ENCODE results near the gene CREB1.

The CREB1 gene

DNA sequence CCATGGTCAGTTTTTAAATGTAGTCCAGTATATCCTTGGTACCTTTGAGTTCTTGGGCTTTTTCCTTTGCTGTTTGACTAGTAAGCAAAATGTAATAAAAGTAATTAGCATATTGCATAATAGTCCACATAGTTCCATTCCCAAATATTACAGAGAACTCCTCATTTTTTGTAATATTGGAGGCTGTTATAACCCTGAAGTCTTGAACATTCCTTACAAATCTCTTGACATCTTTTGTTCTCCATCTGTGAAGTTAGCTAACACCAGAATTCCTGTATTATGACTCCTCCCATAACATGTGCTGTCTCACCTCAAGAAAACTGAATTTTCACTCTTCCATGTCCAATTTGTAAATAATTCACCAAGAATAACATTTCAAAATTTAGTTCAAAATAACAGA lies 17.1 kb downstream of the CREB1 start:
- DNase-seq, result no peak

DNA sequence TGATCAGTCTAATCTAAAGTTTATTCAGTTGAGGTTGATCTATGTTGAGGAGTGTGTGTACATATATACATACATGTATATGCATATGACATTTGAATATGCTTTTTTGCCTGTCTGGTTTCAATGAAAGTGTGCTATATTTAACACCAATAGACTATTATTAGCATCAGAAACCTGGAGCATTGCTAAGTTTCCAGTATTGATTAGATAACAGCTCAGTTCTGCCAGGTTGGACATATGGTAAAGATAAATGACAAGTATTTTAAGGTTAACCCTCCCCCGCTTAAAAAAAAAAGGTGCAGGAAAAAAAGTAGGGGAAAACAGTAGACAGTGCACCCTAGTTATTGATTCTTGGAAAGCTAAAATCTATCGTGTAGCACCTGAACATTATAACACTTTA lies 19.4 kb downstream of the CREB1 start:
- no peak for DNase-seq

DNA sequence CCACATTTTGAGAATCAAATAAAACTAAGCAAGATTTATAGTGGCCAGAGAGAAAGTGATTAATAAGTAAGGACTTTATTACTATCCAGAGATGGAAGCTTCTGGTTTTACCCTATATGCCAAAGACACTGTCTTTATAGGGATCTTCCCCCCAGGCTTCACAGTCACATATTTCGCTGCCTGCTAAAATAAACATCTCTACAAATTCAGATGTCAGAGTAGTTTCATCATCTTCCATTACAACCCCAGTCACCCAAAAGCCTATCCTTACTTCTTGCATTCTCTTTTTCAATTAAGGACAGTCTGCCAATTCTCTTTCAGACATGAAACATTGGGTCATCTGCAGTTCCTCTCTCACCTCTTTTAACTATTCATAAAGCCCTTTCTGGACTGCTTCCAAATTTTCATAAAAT lies 28.3 kb downstream of the CREB1 start:
- DNase-seq, result no peak

DNA sequence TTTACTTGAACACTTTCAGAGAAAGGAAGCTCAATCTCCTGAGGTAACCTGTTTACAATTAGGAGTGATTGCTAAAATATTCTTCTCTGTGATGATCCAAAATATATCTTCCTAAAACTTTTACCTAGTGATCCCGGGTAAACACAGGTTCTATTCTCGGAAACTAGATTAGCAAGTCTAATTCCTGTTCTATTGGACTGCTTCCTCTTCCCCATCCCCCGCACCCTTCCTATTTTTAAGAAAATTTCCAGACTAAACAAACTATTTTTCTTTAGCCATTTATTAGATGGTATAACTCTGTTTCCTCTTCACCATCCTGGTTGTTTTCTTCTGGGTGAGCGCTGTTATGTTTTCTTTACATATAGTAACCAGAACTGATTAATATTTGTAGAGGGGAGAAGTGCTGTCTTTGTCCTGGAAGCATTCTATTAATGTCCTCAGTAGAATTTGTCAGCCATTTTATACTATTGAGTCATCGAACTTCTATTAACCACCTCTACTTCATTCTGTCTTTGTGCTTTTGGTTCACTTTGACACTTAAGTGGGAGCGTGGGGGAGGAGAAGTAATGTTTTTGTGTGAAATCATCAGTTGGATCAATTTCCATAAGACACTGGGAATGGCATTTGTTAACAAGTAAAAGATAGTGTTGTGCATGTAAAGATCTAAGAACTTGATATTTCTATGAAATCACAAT lies 31.8 kb downstream of the CREB1 start:
- DNase-seq, result no peak

DNA sequence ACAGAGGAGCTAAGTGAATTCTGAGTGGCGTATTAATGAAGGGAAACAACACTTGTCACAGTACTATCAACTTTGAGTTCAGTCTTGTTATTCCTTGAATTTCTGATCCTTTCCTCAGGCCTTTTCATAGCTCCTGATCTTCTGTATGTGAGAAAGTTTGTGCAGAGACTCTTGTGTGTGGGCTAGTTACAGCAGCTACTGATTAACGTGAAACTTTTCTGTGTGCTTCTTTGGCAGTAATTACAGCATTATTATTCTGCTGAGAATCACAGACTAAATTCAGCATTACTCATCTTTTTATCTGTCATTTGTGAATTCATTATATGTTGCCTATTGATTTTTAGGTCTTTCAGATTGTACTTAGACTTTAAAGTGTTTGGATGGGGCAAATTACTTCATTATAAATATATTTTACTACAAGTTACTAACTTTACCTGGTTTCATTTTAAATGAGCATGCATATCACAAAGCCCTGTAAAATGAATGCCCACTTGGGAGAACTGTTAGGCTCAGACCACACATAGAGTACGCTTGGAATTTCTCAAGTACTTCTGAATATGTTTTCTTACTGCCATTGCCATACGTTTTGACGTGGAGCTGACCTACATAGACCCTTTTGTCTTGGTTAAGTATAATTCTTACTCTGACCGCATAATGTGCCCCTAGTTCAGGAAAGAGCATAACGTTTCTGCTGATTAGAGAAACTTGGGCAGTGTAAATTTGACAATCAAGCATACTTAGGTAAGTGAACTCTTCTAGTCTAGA lies 36.2 kb downstream of the CREB1 start:
- DNase-seq, result no peak

DNA sequence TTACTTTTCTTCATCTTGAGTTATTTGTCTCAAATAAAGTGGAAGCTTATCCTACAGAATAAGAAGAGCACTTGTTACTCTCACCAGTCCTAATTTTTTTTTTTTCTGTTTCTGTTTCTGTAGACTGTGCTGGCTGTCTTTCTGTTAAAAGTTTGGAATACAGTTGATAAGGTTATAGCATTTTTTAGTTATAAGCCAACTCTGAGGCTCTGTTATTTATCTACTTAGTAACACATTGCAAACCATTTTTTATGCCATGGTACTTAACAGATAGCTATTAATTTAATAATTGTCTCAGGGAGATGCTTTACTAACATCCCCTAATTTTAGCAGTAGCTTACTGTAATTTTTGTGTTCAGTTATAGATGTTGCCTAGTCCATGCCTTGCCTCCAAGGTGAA lies 37.9 kb downstream of the CREB1 start:
- no peak for DNase-seq

DNA sequence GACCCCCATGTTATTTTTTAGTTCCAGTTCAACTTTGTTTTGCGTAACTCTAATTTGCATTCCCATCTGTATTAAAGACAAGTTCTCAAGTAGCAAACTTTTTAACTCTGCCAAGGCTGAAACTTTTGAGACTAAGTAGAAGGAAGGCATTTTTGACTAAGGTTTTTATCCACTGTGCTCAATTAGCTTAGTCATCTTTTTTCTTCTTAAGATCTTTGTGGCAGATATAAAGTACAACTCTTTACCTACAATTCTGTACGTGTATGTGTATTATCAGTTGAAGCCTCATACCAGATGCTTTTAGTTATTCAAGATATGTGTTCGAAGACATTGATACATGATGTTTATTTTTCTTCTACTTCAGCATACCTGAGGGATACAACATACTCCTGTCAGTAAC lies 41.6 kb downstream of the CREB1 start:
- no peak for DNase-seq

DNA sequence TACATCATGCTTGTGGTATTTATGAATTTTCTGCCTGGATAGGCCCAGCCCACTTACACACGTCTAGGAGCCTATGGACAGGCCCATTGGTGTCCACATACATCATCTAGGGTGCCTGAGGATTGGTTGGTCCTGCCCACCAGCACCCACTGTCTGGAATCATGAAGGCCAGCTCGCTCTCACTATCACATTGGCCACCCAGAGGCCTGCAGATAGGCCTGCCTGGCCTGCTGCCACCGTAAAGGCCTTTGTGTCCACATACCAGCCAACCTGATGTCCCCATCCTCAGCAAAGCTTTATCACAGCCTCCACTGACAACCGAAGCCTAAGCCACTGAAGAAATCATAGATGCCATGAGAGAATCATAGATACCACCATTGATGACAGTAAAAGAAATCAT lies 55.2 kb downstream of the CREB1 start:
- no peak for DNase-seq

DNA sequence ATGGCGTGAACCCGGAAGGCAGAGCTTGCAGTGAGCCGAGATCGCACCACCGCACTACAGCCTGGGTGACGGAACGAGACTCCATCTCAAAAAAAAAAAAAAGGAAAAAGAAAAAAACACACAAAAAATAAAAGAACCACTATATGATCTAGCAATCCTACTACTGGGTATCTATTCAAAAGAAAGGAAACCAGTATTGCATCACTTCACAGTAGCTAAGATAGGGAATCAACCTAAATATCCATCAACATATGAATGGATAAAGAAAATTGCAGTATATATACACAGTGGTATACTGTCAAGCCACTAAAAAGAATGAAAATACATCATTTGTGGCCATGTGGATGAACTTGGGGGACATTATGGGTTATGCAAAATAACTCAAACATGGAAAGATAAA lies 57.5 kb downstream of the CREB1 start:
- no peak for DNase-seq

DNA sequence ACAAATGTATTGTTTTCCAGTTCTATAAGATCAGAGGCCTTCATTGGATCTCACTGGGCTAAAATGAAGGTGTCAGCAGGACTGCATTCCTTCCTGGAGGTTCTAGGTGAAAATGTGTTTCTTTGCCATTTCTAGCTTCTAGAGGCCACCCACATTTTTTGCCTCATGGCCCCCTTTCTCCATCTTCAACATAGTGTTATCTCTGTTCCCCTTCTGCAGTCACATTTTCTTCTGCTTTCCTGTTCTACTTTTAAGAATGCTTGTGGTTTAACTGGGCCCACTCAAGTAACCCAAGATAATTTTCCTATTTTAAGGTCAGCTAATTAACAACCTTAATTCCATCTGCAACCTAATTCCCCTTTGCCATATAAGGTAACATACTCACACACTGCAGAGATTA lies 59.4 kb downstream of the CREB1 start:
- DNase-seq, result no peak

DNA sequence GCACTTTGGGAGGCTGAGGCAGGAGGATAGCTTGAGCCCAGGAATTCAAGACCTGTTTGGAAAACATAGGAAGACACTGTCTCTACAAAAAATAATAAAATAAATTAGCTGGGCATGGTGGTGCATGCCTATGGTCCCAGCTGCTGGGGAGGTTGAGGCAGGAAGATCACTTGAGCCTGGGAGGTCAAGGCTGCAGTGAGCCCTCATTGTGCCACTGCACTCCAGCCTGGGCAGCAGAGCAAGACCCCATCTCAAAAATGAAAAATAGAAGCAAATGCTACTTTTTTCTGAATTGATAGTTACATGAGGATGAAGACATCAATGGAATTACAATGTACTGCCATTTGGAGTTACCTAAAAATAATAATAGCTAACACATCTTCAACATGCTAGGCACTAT lies 63.5 kb downstream of the CREB1 start:
- no peak for DNase-seq

DNA sequence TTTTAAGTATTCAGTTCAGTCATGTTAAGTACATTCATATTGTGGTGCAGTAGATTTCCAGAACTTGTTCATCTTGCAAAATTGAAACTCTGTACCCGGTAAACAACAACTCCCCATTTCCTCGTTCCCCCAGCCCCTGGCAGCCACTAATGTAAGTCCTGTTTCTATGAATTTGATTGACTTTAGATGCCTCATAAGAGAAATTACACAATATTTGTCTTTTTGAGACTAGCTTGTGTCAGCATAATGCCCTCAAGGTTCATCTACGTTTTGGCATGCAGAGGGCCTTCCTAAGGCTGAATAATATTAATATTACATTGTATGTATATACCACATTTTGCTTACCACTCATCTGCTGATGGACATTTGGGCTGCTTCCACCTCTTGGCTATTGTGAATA lies 64.5 kb downstream of the CREB1 start:
- no peak for DNase-seq

DNA sequence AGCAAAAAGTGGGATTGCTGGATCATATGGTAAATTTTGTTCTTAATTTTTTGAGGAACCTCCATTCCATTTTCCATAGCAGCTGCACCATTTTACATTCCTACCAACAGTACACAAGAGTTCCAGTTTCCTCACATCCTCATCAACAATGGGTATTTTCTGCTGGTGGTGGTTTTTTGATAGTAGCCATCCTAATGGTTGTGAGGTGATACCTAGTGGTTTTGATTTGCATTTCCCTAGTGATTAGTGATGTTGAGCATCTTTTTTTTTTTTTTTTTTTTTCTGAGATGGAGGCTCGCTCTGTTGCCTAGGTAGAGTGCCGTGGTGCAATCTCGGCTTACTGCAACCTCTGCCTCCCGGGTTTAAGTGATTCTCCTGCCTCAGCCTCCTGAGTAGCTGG lies 65.0 kb downstream of the CREB1 start:
- DNase-seq, result no peak

DNA sequence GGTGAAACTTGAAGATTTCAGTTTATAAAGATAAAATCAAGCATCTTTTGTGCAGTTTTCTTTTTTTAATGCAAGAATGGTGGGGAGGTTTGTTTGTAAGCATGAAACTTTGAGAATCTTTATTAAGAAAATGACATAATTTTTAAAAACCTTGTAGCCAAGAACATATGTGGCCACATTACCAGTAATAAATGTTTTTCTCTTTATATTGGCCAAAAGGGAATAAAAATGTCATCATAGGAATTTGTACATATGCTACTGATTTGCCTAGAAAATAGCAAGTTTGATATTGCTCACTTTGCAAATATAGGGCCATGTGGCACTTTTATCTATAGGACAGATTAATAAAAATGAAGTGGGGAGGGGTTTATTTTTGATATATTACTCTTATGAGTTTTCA lies 69.9 kb downstream of the CREB1 start:
- DNase-seq, result no peak

DNA sequence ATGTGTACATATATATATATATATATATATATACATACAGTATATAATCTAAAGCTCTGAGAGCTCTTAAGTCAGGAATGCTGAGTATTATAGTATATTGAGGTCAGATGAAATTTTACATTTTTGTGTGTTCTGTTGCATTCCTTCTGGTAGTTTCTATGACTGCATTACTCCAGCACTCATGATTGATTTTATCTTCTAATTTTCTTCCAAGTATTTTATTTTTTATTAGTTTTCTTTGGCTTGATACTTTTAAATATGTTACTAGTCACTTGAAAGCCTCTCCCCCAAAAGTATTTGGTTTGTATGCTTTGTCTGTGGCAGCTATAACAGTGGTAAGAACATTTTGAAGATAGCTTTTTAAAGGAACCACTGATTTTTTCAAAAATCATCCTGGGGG lies 70.5 kb downstream of the CREB1 start:
- no peak for DNase-seq

DNA sequence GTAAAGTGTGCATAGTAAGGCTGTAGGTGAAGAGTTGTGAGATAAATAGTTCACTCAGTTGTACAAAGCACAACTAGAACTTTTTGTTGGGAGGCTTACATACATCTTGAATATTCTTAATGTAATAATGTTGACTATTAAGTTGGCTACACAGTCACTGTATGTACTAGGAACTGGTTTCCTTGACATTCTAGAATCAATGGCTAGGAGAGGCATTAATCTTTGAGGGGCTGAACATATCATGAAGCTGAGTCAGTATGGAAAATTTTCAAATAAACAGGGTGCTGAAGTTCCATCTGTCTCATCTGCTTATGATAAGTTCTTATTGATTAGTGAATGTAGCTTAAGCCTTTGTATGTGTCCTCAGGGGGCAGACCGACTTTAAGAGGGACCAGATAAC lies 72.0 kb downstream of the CREB1 start:
- no peak for DNase-seq

DNA sequence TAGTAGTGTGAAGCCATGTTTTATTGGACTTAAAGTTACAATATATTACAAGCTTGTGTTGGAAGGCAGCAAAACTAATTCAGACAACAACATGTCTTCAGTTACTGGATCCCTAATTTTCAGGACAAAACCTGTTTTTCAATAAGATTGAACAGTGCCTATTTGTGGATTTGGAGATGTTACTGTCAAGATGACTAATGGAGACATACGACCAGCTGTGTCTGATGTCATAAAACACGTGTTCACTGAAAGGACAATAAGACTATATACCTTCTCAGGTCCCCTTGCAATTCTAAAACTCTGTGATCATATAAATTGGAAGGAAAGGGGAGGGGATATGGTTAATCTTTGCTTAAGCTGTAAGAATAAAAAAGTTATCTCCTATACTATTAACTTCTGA lies 73.7 kb downstream of the CREB1 start:
- no peak for DNase-seq

DNA sequence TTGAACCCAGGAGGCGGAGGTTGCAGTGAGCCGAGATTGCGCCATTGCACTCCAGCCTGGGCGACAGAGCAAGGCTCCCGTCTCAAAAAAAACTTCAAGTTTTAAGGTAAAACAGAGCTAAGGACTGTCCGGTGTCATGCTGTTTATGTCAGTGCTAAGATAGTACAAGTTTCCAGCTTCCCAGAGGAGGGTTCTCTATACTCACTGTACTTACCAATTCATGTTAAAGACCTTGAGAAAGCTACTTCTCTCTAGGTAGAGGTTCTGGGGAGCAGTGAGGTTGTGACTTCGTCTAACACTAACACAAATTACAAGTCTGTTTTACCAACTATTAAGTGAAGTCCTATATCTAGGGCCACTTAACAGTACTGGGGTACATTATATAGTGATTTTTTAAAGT lies 76.6 kb downstream of the CREB1 start:
- DNase-seq, result no peak

DNA sequence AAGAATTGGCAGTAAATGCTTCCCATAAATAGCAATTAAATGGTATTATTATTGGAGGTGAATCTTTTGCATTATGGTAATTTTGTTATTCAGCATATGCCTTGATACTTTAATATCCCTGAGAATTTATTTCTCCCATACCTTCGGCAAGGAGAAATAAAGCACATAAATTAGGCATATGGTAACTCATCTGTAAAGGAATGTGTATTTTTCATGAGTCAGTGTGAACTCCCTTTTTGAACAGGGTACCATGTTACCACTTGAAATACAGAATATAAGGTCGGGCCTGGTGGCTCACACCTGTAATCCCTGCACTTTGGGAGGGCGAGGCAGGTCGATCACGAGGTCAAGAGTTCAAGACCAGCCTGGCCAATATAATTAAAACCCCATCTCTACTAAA lies 77.1 kb downstream of the CREB1 start:
- DNase-seq, result no peak

DNA sequence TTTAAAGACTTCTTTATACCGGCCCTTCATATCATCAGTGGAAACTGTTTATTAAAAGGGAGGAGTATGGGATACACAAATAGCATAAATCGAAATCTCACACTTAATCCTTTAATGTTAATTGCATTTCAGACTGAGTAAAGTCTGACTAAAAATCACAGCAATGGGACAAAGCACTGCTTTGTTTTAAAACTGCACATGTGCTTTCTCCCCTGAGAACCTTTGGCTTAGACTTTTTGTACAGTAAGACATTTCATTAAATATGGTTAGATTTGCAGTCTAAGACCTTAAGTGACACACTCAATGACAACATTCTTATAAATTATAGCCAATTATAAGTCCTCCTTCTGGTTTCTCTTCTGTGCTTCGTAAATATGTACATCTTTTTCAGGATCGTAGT lies 83.0 kb downstream of the CREB1 start:
- no peak for DNase-seq

DNA sequence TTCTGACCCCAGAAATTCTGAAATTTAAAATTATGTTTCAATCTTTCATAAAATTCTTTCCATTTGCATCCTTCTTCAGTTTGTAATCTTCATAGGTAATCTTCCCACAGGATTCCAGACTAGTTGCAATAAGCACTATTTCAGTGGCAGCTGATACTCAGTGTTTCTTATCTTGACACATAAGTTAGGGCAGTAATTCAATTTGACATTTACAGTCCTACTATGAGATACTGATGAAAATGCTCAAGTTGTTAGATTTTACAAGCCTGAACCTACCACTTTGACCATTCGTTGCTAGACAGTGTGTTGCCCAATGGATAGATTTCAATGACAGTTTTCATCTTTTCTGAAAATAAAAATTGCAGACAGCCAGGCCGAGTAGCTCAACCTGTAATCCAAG lies 85.1 kb downstream of the CREB1 start:
- no peak for DNase-seq

DNA sequence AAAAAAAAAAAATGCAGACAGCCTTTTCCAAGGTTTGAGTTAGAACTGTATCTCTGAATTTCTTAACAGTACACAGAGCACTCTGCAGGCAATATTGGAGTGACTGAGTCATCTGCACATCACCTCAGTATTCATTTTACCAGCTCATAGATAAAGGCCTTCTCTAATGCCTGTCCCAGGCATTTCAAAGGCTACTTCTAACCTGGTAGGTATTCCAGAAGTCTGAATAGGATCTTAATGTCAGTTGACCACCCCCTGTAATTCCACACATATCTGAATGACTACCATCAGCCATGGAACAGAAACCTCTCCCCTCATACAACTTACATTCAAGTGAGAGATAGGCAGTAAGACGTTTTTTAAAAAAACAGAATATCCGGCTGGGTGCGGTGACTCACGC lies 86.4 kb downstream of the CREB1 start:
- DNase-seq, result no peak

DNA sequence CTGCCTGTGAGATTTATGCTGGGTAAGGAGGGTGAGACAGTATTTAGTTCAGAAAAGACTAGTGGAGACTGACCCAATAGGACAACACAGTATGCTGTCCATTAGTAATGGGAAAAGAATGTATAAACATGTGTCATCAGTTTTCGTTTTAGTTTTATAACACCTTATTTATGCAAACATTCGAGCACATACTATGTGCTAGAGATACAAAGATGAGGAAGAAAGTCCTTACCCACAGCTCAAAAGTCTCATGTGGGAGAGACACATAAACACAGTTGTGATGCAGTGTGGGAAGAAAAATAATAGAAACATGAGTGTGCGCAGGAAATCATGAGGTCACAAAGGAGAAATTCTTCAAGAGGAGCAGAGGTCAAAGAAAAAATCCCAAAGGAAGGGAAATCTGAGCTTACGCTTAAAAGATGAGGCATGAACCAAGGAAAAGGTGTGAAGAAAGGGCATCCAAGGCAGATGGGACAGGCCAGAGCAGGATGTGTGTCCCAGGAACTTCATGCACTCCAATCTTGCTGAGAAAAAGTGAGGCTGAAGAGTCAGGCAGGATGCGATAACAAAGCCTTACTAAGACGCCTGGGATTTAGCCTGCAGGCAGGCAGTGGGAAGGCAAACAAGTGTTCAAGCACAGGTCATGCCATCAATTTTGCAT lies 87.4 kb downstream of the CREB1 start:
- DNase-seq, result no peak

DNA sequence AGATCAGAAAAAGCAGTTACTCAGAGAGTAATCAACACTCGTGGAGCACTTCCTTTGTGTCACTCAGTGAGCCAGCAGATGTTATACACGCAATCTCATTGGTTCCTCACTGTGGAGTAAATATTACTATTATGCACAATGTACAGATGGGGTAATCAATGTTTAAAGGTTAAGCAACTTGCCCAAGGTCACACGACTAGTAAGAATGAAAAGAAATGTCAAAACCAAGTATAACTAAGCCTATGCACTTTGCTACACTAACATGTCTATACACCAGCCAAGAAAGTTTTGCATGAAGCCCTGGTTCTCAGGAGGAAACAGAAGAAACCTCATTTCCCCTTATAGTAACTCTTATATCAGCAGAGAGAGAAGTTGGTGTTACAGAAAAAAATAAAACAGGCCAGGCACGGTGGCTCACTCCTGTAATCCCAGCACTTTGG lies 90.0 kb downstream of the CREB1 start:
- no peak for DNase-seq
